ENCODE measurements around the gene BPTF. TPM values are rescaled to one million over a fixed set of nuclear protein-coding genes. Genes with fewer than 3 reads are reported as not detected.

Gene BPTF
- total RNA-seq, 1 experiment from 2014 or later, result 25.5 TPM

DNA sequence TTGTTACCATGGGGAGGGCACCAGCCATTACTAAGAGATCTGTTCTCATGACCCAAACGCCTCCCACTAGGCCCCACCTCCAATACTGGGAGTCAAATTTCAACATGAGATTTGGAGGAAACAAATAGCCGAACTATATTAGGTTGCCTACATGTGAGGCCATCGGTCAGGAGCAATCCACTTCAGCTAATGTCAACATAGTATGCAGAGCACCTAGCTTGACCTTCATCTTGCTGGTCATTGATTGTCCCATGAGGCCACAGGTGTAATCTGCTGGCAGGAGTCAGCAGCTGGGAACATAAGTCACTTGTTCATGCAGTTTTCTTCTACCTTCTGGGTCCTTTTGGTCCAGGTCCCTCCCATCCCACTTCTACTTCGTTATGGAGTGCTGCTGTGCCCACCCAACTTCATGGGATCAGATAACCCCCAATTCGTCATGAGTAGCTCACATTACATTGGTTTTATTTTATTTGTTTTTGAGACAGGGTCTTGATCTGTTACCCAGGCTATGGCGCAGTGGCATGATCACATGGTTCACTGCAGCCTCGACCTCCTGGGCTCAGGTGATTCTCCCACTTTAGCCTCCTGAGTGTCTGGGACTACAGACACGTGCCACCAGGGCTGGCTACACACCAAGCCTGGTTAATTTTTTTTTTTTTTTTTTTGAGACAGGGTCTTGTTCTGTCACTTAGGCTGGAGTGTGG, 204.4 kb downstream of the BPTF start:
- in situ Hi-C loops (cut with HindIII; ENCODE audit: low sequenced_read_pairs), result no loop called here

More for the DNA sequence above, 204.4 kb downstream of the BPTF start:
- no peak for DNase-seq (ENCODE audit: low spot score)

Other genes starting within 250 kb of the BPTF start
- 78.0 and 106 TPM in 2 replicates for gene NOL11, start 107.6 kb upstream of the BPTF start, total RNA-seq (2014; rRNA removed; shearing (Covaris generic))
- 22.6 and 32.6 TPM in 2 replicates for gene C17orf58, start 171.0 kb downstream of the BPTF start, total RNA-seq (2014; rRNA removed; shearing (Covaris generic))
- 148 and 199 TPM in 2 replicates for gene KPNA2, start 210.2 kb downstream of the BPTF start, total RNA-seq (2014; rRNA removed; shearing (Covaris generic))

All from G401 (cell line).